K562 (cell line): Measurements from ENCODE around the gene STON2. TPM values are rescaled to one million over a fixed set of nuclear protein-coding genes. Genes with fewer than 3 reads are reported as not detected.

Experiments
- ATF4 ChIP-seq: fragments of 450-650 bp; formaldehyde crosslinking; IDR thresholded peaks from 2 replicates; pipeline ENCODE4 v1.4.0; 2022; ENCODE audit warnings: mild to moderate bottlenecking, moderate library complexity
- ATF6 ChIP-seq: sonication (generic); formaldehyde crosslinking; IDR thresholded peaks from 2 replicates; pipeline ENCODE4 v1.4.0; 2020; ENCODE audit warnings: mild to moderate bottlenecking, missing genetic modification reagents
- BCOR ChIP-seq: fragments of 450-650 bp; IDR thresholded peaks from 2 replicates; pipeline ENCODE4 v1.6.1; 2016
- CREBBP ChIP-seq: IDR thresholded peaks from one replicate; pipeline ENCODE4 v1.6.1; 2012; ENCODE audit warnings: low read depth, mild to moderate bottlenecking, control low read depth, inconsistent platforms, low read length
- HDAC8 ChIP-seq: fragments of 450-650 bp; IDR thresholded peaks from 2 replicates; pipeline ENCODE4 v1.6.1; 2016; ENCODE audit warnings: mild to moderate bottlenecking, missing genetic modification characterization, moderate library complexity, missing compliant biosample characterization
- IRF1 ChIP-seq: sonication (generic); formaldehyde crosslinking; IDR thresholded peaks from 2 replicates; pipeline ENCODE4 v1.8.0; 2022; ENCODE audit warnings: missing genetic modification reagents, mild to moderate bottlenecking, borderline replicate concordance
- KAT7 ChIP-seq: sonication (generic); formaldehyde crosslinking; IDR thresholded peaks from 2 replicates; pipeline ENCODE4 v1.8.0; 2022; ENCODE audit warnings: missing genetic modification reagents, mild to moderate bottlenecking, borderline replicate concordance
- KDM1A ChIP-seq, 2 experiments: fragments of 450-650 bp; IDR thresholded peaks; 2 replicates each; pipeline ENCODE4 v1.6.1; 2016; ENCODE audit warnings: mild to moderate bottlenecking in 2 of 2
- MAFG ChIP-seq: fragments of 450-650 bp; conservative IDR thresholded peaks from 2 replicates; pipeline ENCODE4 v1.6.1; 2016; ENCODE audit warnings: missing genetic modification characterization, missing compliant biosample characterization
- MED1 ChIP-seq: sonication (generic); formaldehyde crosslinking; IDR thresholded peaks from 2 replicates; pipeline ENCODE4 v1.8.1; 2023; ENCODE audit warnings: missing genetic modification reagents, borderline replicate concordance
- NCOR1 ChIP-seq: fragments of 450-650 bp; IDR thresholded peaks from 2 replicates; pipeline ENCODE4 v1.6.1; 2016; ENCODE audit warnings: mild to moderate bottlenecking, moderate library complexity
- POLR2AphosphoS2 ChIP-seq: IDR thresholded peaks from 2 replicates; pipeline ENCODE4 v1.6.1; 2012; ENCODE audit warnings: low read length, improper control_type of control experiment
- PRPF4 ChIP-seq: fragments of 200-400 bp; formaldehyde crosslinking; IDR thresholded peaks from one replicate; pipeline ENCODE4 v1.6.1; 2017; ENCODE audit warnings: low read length, low read depth, mild to moderate bottlenecking; ENCODE audit not compliant: insufficient read depth, poor library complexity, severe bottlenecking
- PURB ChIP-seq: sonication (generic); formaldehyde crosslinking; IDR thresholded peaks from 2 replicates; pipeline ENCODE4 v1.9.0; 2021; ENCODE audit warnings: low read depth, mild to moderate bottlenecking, missing genetic modification reagents
- RAD51 ChIP-seq: fragments of 450-650 bp; IDR thresholded peaks from 2 replicates; pipeline ENCODE4 v1.7.1; 2016; ENCODE audit warnings: low read depth, mild to moderate bottlenecking, borderline replicate concordance
- RCOR1 ChIP-seq, 2 experiments: IDR thresholded peaks; 2 replicates each; pipeline ENCODE4 v1.6.1; 2012; ENCODE audit warnings: low read depth in 2 of 2, low read length in 2 of 2, borderline replicate concordance in 1 of 2, improper control_type of control experiment in 1 of 2
- ZBTB7A ChIP-seq: IDR thresholded peaks from 2 replicates; pipeline ENCODE4 v1.6.1; 2011; ENCODE audit warnings: low read depth, mild to moderate bottlenecking, low read length, moderate library complexity, borderline replicate concordance; ENCODE audit not compliant: control insufficient read depth
- ZC3H11A ChIP-seq: IDR thresholded peaks from 2 replicates; pipeline ENCODE4 v1.6.1; 2012; ENCODE audit warnings: low read depth, low read length, improper control_type of control experiment
- ZMIZ1 ChIP-seq, 2 experiments: fragments of 150-350 bp in 1 of 2; IDR thresholded peaks; 2 replicates each; pipeline ENCODE4 v1.6.1; 2012 to 2016; ENCODE audit warnings: low read depth in 2 of 2, low read length in 2 of 2, mild to moderate bottlenecking in 1 of 2, moderate library complexity in 1 of 2
- ZNF134 ChIP-seq: fragments of 250-450 bp; sonication (Bioruptor Pico); conservative IDR thresholded peaks from 2 replicates; pipeline ENCODE4 v1.4.0; 2020
- ZNF41 ChIP-seq: fragments of 250-450 bp; sonication (Bioruptor Pico); conservative IDR thresholded peaks from 2 replicates; pipeline ENCODE4 v1.4.0; 2020; ENCODE audit warnings: mild to moderate bottlenecking
- ZSCAN32 ChIP-seq: fragments of 450-650 bp; formaldehyde crosslinking; IDR thresholded peaks from 2 replicates; pipeline ENCODE4 v1.4.0; 2020; ENCODE audit warnings: mild to moderate bottlenecking, moderate library complexity
- polyA plus RNA-seq, 8 experiments: library from polyadenylated mRNA; depleted of rRNA in 4 of 8; stranded (reverse) in 5 of 8; unstranded in 3 of 8; fragments of >200 nt; fragmentation: Nextera tagmentation in 2 of 8; fragmentation: Illumina TruSeq in 1 of 8; extraction: Ambion mirVana in 2 of 8; extraction: Trizol in 1 of 8; gene quantifications; 2 replicates each; pipeline versions ENCODE4 v1.2.1 to v1.2.3, GENCODE V29; 2011 to 2014; ENCODE audit warnings: inconsistent platforms in 1 of 8, missing spikeins in 1 of 8
- total RNA-seq, 7 experiments: library from RNA; depleted of rRNA in 6 of 7; stranded (reverse); fragments of >200 nt in 6 of 7; fragmentation: Illumina TruSeq in 2 of 7; extraction: Trizol in 2 of 7; gene quantifications; 2 replicates each; pipeline versions ENCODE4 v1.2.1 to v1.2.3, GENCODE V29; 2011 to 2021; ENCODE audit warnings: low replicate concordance in 1 of 7

Gene STON2
- total and polyA plus RNA-seq, 9 of the 15 experiments (the other 6 are each of a cell fraction or from before 2014, with no cell fraction given): 7.8 to 99.3 (median 53.5) TPM

GRCh38 chr14:81427348-81428058, 27.4 kb upstream of the STON2 start (continued):
- TF ChIP-seq ZBTB7A (no peak), HDAC8 (tag) (no peak), MED1 (CRISPR knock-in tag) (no peak), PRPF4 (no peak), RAD51 (no peak), MAFG (tag) (peak; percentile 69), BCOR (0 out of 2 replicates have a peak, but pooled peaks have one; percentile 40), KDM1A (IDR thresholded peaks at IDR 0.05) (peak; percentile 69 to 74; a peak in 3 of 4 replicates), ZNF134 (CRISPR knock-in tag) (no peak), ATF4 (CRISPR knock-in tag) (no peak), IRF1 (CRISPR knock-in tag) (no peak), ZC3H11A (no peak), POLR2AphosphoS2 (no peak), NCOR1 (peak; percentile 70), PURB (CRISPR knock-in tag) (no peak), CREBBP (no peak), RCOR1 (IDR thresholded peaks at IDR 0.05; ENCODE audit: borderline replicate concordance in 1 of 2, low read depth in 2 of 2, low read length in 2 of 2) (peak in 1 of 2 experiments; percentile 87; a peak in 3 of 4 replicates), ZMIZ1 (IDR thresholded peaks at IDR 0.05; ENCODE audit: low read depth in 2 of 2, low read length in 2 of 2) (no peak), ZNF41 (CRISPR knock-in tag) (no peak), KAT7 (CRISPR knock-in tag) (no peak), ATF6 (CRISPR knock-in tag) (no peak), ZSCAN32 (no peak)
